HG02870 (cell line): ENCODE measurements around the gene PEX16.

Experiments
- ATAC-seq: cut with Tn5 transposase; IDR thresholded peaks from one replicate; pipeline ENCODE4 v1.9.1; 2021; ENCODE audit warnings: mild to moderate bottlenecking, moderate library complexity; ENCODE audit not compliant: unreplicated experiment

The PEX16 gene

GRCh38 chr11:45931739-45932138, 14.1 kb upstream of the PEX16 start:
- ATAC-seq, result no peak

- ATAC-seq, result no peak
Observed at GRCh38 chr11:45930951-45931570, 13.4 kb upstream of the PEX16 start.

GRCh38 chr11:45930031-45930794, 12.5 kb upstream of the PEX16 start:
- ATAC-seq, result peak; percentile 88

GRCh38 chr11:45929486-45930030, 11.9 kb upstream of the PEX16 start:
- ATAC-seq, result peak; percentile 3

- ATAC-seq, result no peak
Observed at GRCh38 chr11:45928535-45929215, 11.0 kb upstream of the PEX16 start.

- no peak for ATAC-seq
Observed at GRCh38 chr11:45927684-45928413, 10.2 kb upstream of the PEX16 start.

GRCh38 chr11:45927332-45927683, 9.6 kb upstream of the PEX16 start:
- ATAC-seq, result no peak

GRCh38 chr11:45926536-45927331, 9.1 kb upstream of the PEX16 start:
- ATAC-seq, result no peak

GRCh38 chr11:45926001-45926401, 8.3 kb upstream of the PEX16 start:
- ATAC-seq, result no peak

- ATAC-seq, result no peak
Observed at GRCh38 chr11:45925550-45925949, 7.9 kb upstream of the PEX16 start.

- ATAC-seq, result no peak
Observed at GRCh38 chr11:45924927-45925326, 7.2 kb upstream of the PEX16 start.

GRCh38 chr11:45924036-45924915, 6.6 kb upstream of the PEX16 start:
- ATAC-seq, result no peak

GRCh38 chr11:45922425-45923082, 4.9 kb upstream of the PEX16 start, which contains the start of gene LARGE2:
TSS of gene LARGE2 (plus strand) at chr11:45922656. CDS start at chr11:45922883, 227 bp downstream.
- no peak for ATAC-seq

GRCh38 chr11:45921561-45922424, 4.1 kb upstream of the PEX16 start:
- ATAC-seq, result no peak

- no peak for ATAC-seq
Observed at GRCh38 chr11:45920531-45921477, 3.1 kb upstream of the PEX16 start.

- no peak for ATAC-seq
Observed at GRCh38 chr11:45919806-45920530, 2.3 kb upstream of the PEX16 start.
